H1 (cell line): ENCODE measurements around the gene TXLNG. TPM values are rescaled to one million over a fixed set of nuclear protein-coding genes. Genes with fewer than 3 reads are reported as not detected.

ENCODE experiments used
- CHD7 ChIP-seq: fragments of 300-600 bp; sonication (generic); IDR thresholded peaks from 2 replicates; pipeline ENCODE4 v1.7.1; 2012; ENCODE audit warnings: low read length, moderate library complexity, mild to moderate bottlenecking, inconsistent platforms; ENCODE audit not compliant: insufficient replicate concordance
- CREB1 ChIP-seq: IDR thresholded peaks from 2 replicates; pipeline ENCODE4 v1.6.1; 2012; ENCODE audit warnings: inconsistent platforms
- FOSL1 ChIP-seq: IDR thresholded peaks from 2 replicates; pipeline ENCODE4 v1.6.1; 2011; ENCODE audit warnings: mild to moderate bottlenecking, low read depth, low read length, moderate library complexity; ENCODE audit not compliant: insufficient read depth
- GTF2F1 ChIP-seq: IDR thresholded peaks from 2 replicates; pipeline ENCODE4 v1.6.1; 2012; ENCODE audit warnings: low read depth, low read length, improper control_type of control experiment, borderline replicate concordance
- KDM4A ChIP-seq: IDR thresholded peaks from one replicate; pipeline ENCODE4 v1.7.1; 2012; ENCODE audit warnings: low read depth, mild to moderate bottlenecking, moderate library complexity, low read length, inconsistent platforms; ENCODE audit not compliant: severe bottlenecking
- MAFK ChIP-seq: IDR thresholded peaks from 2 replicates; pipeline ENCODE4 v1.6.1; 2012; ENCODE audit warnings: low read depth, mild to moderate bottlenecking, improper control_type of control experiment, low read length
- PHF8 ChIP-seq: fragments of 200-600 bp; sonication (generic); conservative IDR thresholded peaks from 2 replicates; pipeline ENCODE4 v1.7.1; 2012; ENCODE audit warnings: low read depth, mild to moderate bottlenecking, inconsistent platforms, low read length, moderate library complexity
- RFX5 ChIP-seq: IDR thresholded peaks from 2 replicates; pipeline ENCODE4 v1.6.1; 2011; ENCODE audit warnings: low read depth, low read length, improper control_type of control experiment, borderline replicate concordance
- SAP30 ChIP-seq: fragments of 300-600 bp; sonication (generic); IDR thresholded peaks from 2 replicates; pipeline ENCODE4 v1.7.1; 2012; ENCODE audit warnings: low read length, moderate library complexity, mild to moderate bottlenecking, inconsistent platforms; ENCODE audit not compliant: insufficient read depth, insufficient replicate concordance
- TAF7 ChIP-seq: optimal IDR thresholded peaks from 2 replicates; pipeline ENCODE3; 2011; ENCODE audit warnings: low read depth, mild to moderate bottlenecking, inconsistent platforms, low read length, moderate library complexity, borderline replicate concordance
- TBP ChIP-seq: IDR thresholded peaks from 2 replicates; pipeline ENCODE4 v1.6.1; 2011; ENCODE audit warnings: low read depth, low read length, improper control_type of control experiment
- polyA plus RNA-seq, 7 experiments: library from polyadenylated mRNA; depleted of rRNA in 3 of 7; stranded (reverse) in 5 of 7; unstranded in 2 of 7; fragments of >200 nt in 5 of 7; fragments of 200-250 nt in 2 of 7; gene quantifications; 1 replicate in 5 of 7; 2 replicates in 1 of 7; 4 replicates in 1 of 7; pipeline versions ENCODE4 v1.2.1 to v1.2.3, GENCODE V29; 2011 to 2013; ENCODE audit warnings: missing spikeins in 2 of 7, mixed read lengths in 2 of 7
- total RNA-seq: library from RNA; stranded (reverse); fragmentation: NEBNext Ultra II Directional; extraction: Animal tissue kit (Norgen Biotek cat#: 25700); gene quantifications from 2 replicates; pipeline ENCODE4 v1.2.1, GENCODE V29; 2021

Gene TXLNG
- total and polyA plus RNA-seq, 2 of the 8 experiments (the other 6 are each of a cell fraction or from before 2014, with no cell fraction given): 32.9 to 42.9 TPM

- TF ChIP-seq CHD7: no peak
- TF ChIP-seq TAF7: no peak
- no peak for TF ChIP-seq TBP
- no peak for TF ChIP-seq MAFK
- no peak for TF ChIP-seq RFX5
- no peak for TF ChIP-seq KDM4A
- TF ChIP-seq GTF2F1: no peak
- no peak for TF ChIP-seq SAP30
- no peak for TF ChIP-seq FOSL1
- no peak for TF ChIP-seq PHF8
- no peak for TF ChIP-seq CREB1
Measured at GRCh38 chrX:16814597-16814996, 28.3 kb downstream of the TXLNG start (continued).
